GM23248 (cell line): Measurements from ENCODE around the gene PCP4.

Source experiments
- EZH2 ChIP-seq: fragments of 200-600 bp; sonication (generic); IDR thresholded peaks from 2 replicates; pipeline ENCODE4 v1.6.1; 2018; ENCODE audit warnings: antibody characterized with exemption, mild to moderate bottlenecking; ENCODE audit not compliant: insufficient read depth, poor library complexity, severe bottlenecking
- EZH2phosphoT487 ChIP-seq: fragments of 200-600 bp; sonication (generic); IDR thresholded peaks from 2 replicates; pipeline ENCODE4 v1.6.1; 2018; ENCODE audit warnings: antibody characterized with exemption, moderate library complexity, mild to moderate bottlenecking, low read depth; ENCODE audit not compliant: insufficient read depth

DNA sequence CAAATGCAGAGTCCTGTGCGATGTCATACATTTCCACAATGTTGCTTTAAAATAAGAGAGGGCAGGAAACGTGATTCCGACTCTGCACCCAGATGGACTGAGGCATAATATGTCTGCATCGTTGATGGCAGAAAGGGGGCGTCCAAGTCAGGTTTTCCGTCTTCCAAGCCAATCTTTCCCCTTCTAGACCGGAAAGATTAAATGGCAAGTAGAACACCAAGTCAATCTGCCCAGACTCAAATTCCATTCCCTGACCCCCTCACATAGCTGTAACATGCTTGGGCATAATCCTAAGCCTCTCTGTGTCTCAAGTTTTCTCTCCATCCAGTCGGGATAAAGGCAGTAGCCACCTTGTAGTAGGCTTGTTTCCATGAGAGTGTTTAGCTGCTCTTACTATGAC, 14.4 kb downstream of the PCP4 start:
- no peak for TF ChIP-seq EZH2
- no peak for TF ChIP-seq EZH2phosphoT487
